ENCODE results near the gene TAF15. TPM values are rescaled to one million over a fixed set of nuclear protein-coding genes. Genes with fewer than 3 reads are reported as not detected.

Gene TAF15
- polyA plus RNA-seq, 1 donor from 2014 or later, result 17.0 TPM

- no peak overlapping the region for H3K27ac Mint-ChIP-seq
- no peak overlapping the region for H3K4me3 Mint-ChIP-seq
- H3K9me3 Mint-ChIP-seq, result no peaks in the 10 kb centered on the region
- no peaks in the 10 kb centered on the region for H3K27me3 Mint-ChIP-seq
- H3K4me1 Mint-ChIP-seq, result no peaks in the 10 kb centered on the region
- peaks cover 2% of the 10 kb centered on the region for H3K36me3 Mint-ChIP-seq
Measured at GRCh38 chr17:35825206-35825605, 15.9 kb downstream of the TAF15 start.

- no peak overlapping the region for H3K27ac Mint-ChIP-seq
- H3K9me3 Mint-ChIP-seq, result no peaks in the 10 kb centered on the region
- no peaks in the 10 kb centered on the region for H3K27me3 Mint-ChIP-seq
- peaks cover 9% of the 10 kb centered on the region for H3K36me3 Mint-ChIP-seq
- H3K4me3 Mint-ChIP-seq, result peak overlapping the region in 1 of 4 donors; percentile 39
- no peaks in the 10 kb centered on the region for H3K4me1 Mint-ChIP-seq
Measured at GRCh38 chr17:35841101-35841500, 31.8 kb downstream of the TAF15 start.

GRCh38 chr17:35841505-35841904 lies 32.2 kb downstream of the TAF15 start:
- Mint-ChIP-seq H3K4me3 (peak overlapping the region in 1 of 4 donors; percentile 39), H3K4me1 (no peaks in the 10 kb centered on the region), H3K36me3 (peaks cover 9% of the 10 kb centered on the region), H3K27me3 (no peaks in the 10 kb centered on the region), H3K9me3 (no peaks in the 10 kb centered on the region), H3K27ac (no peak overlapping the region)

- no peaks in the 10 kb centered on the region for H3K9me3 Mint-ChIP-seq
- H3K27ac Mint-ChIP-seq, result no peak overlapping the region
- no peak overlapping the region for H3K4me3 Mint-ChIP-seq
- H3K36me3 Mint-ChIP-seq, result peaks cover 9% of the 10 kb centered on the region
- H3K4me1 Mint-ChIP-seq, result no peaks in the 10 kb centered on the region
- no peaks in the 10 kb centered on the region for H3K27me3 Mint-ChIP-seq
Measured at GRCh38 chr17:35842239-35842638, 33.0 kb downstream of the TAF15 start.

GRCh38 chr17:35843698-35844097 lies 34.4 kb downstream of the TAF15 start:
- H3K27me3 Mint-ChIP-seq, result no peaks in the 10 kb centered on the region
- H3K9me3 Mint-ChIP-seq, result no peaks in the 10 kb centered on the region
- H3K36me3 Mint-ChIP-seq, result peaks cover 7% of the 10 kb centered on the region
- H3K4me3 Mint-ChIP-seq, result no peak overlapping the region
- H3K4me1 Mint-ChIP-seq, result peaks cover 0 to 2% (median 0%) of the 10 kb centered on the region in 3 donors
- no peak overlapping the region for H3K27ac Mint-ChIP-seq

GRCh38 chr17:35844547-35844946 lies 35.3 kb downstream of the TAF15 start:
- H3K36me3 Mint-ChIP-seq, result peaks cover 7% of the 10 kb centered on the region
- H3K27ac Mint-ChIP-seq, result no peak overlapping the region
- no peaks in the 10 kb centered on the region for H3K27me3 Mint-ChIP-seq
- H3K4me1 Mint-ChIP-seq, result peaks cover 0 to 3% (median 0%) of the 10 kb centered on the region in 3 donors
- H3K9me3 Mint-ChIP-seq, result no peaks in the 10 kb centered on the region
- H3K4me3 Mint-ChIP-seq, result no peak overlapping the region

- Mint-ChIP-seq H3K9me3 (no peaks in the 10 kb centered on the region), H3K27me3 (no peaks in the 10 kb centered on the region), H3K36me3 (peaks cover 7% of the 10 kb centered on the region), H3K4me1 (peaks cover 0 to 3% (median 0%) of the 10 kb centered on the region in 3 donors), H3K27ac (no peak overlapping the region), H3K4me3 (no peak overlapping the region)
Measured at GRCh38 chr17:35846055-35846809, 36.9 kb downstream of the TAF15 start.

GRCh38 chr17:35847006-35847405 lies 37.7 kb downstream of the TAF15 start:
- Mint-ChIP-seq H3K36me3 (peaks cover 7% of the 10 kb centered on the region), H3K4me3 (no peak overlapping the region), H3K27ac (peak overlapping the region in 1 of 3 donors; percentile 18), H3K4me1 (peaks cover 0 to 3% (median 0%) of the 10 kb centered on the region in 3 donors), H3K9me3 (no peaks in the 10 kb centered on the region), H3K27me3 (no peaks in the 10 kb centered on the region)

- H3K36me3 Mint-ChIP-seq, result peaks cover 7% of the 10 kb centered on the region
- no peak overlapping the region for H3K4me3 Mint-ChIP-seq
- H3K9me3 Mint-ChIP-seq, result no peaks in the 10 kb centered on the region
- no peaks in the 10 kb centered on the region for H3K27me3 Mint-ChIP-seq
- peaks cover 0 to 3% (median 0%) of the 10 kb centered on the region in 3 donors for H3K4me1 Mint-ChIP-seq
- H3K27ac Mint-ChIP-seq, result no peak overlapping the region
Measured at GRCh38 chr17:35847633-35848373, 38.5 kb downstream of the TAF15 start.

GRCh38 chr17:35849469-35850348 lies 40.4 kb downstream of the TAF15 start:
- Mint-ChIP-seq H3K36me3 (no peaks in the 10 kb centered on the region), H3K4me3 (peak overlapping the region in 1 of 4 donors; percentile 49), H3K27ac (no peak overlapping the region), H3K27me3 (no peaks in the 10 kb centered on the region), H3K9me3 (no peaks in the 10 kb centered on the region), H3K4me1 (peaks cover 0 to 3% (median 0%) of the 10 kb centered on the region in 3 donors)

- Mint-ChIP-seq H3K4me3 (no peak overlapping the region), H3K27ac (peak overlapping the region in 1 of 3 donors; percentile 24), H3K9me3 (no peaks in the 10 kb centered on the region), H3K36me3 (no peaks in the 10 kb centered on the region), H3K4me1 (no peaks in the 10 kb centered on the region), H3K27me3 (no peaks in the 10 kb centered on the region)
Measured at GRCh38 chr17:35855965-35856364, 46.7 kb downstream of the TAF15 start.

- Mint-ChIP-seq H3K9me3 (no peaks in the 10 kb centered on the region), H3K27ac (no peak overlapping the region), H3K36me3 (peaks cover 2% of the 10 kb centered on the region), H3K4me3 (no peak overlapping the region), H3K27me3 (no peaks in the 10 kb centered on the region), H3K4me1 (no peaks in the 10 kb centered on the region)
Measured at GRCh38 chr17:35856603-35857002, 47.3 kb downstream of the TAF15 start.

- Mint-ChIP-seq H3K9me3 (no peaks in the 10 kb centered on the region), H3K27me3 (no peaks in the 10 kb centered on the region), H3K27ac (no peak overlapping the region), H3K4me1 (peaks cover 0 to 4% (median 0%) of the 10 kb centered on the region in 3 donors), H3K36me3 (peaks cover 3% of the 10 kb centered on the region), H3K4me3 (no peak overlapping the region)
Measured at GRCh38 chr17:35864853-35865252, 55.6 kb downstream of the TAF15 start.

GRCh38 chr17:35865412-35866340 lies 56.4 kb downstream of the TAF15 start:
- H3K27ac Mint-ChIP-seq, result no peak overlapping the region
- H3K4me3 Mint-ChIP-seq, result peak overlapping the region in 1 of 4 donors; percentile 77
- H3K9me3 Mint-ChIP-seq, result no peaks in the 10 kb centered on the region
- peaks cover 3% of the 10 kb centered on the region for H3K36me3 Mint-ChIP-seq
- H3K4me1 Mint-ChIP-seq, result peaks cover 0 to 4% (median 0%) of the 10 kb centered on the region in 3 donors
- H3K27me3 Mint-ChIP-seq, result no peaks in the 10 kb centered on the region

All from IgD-negative memory B cell (primary cell).